Nephron progenitor cell (in vitro differentiated cells): ENCODE data around the gene NALCN.

Source experiments
- DNase-seq: peaks from one replicate; pipeline ENCODE4 v3.0.0; 2021
- H3K27ac Mint-ChIP-seq: 2 replicates; pipeline ENCODE4 v1.8.0; 2021; ENCODE audit warnings: mild to moderate bottlenecking, moderate library complexity, mixed read lengths
- H3K27me3 Mint-ChIP-seq: 2 replicates; pipeline ENCODE4 v1.8.0; 2021; ENCODE audit warnings: mild to moderate bottlenecking, low read depth, mixed read lengths; ENCODE audit not compliant: poor library complexity
- H3K36me3 Mint-ChIP-seq: 2 replicates; pipeline ENCODE4 v1.8.0; 2021; ENCODE audit warnings: low read depth, mixed read lengths
- H3K4me1 Mint-ChIP-seq: 2 replicates; pipeline ENCODE4 v1.8.0; 2021; ENCODE audit warnings: mixed read lengths
- H3K4me3 Mint-ChIP-seq: 2 replicates; pipeline ENCODE4 v1.8.0; 2021; ENCODE audit warnings: mild to moderate bottlenecking, moderate library complexity, mixed read lengths
- H3K9me3 Mint-ChIP-seq: 2 replicates; pipeline ENCODE4 v1.8.0; 2021; ENCODE audit warnings: mild to moderate bottlenecking, moderate library complexity, mixed read lengths
- TF ChIP-seq, protein P1 (sequence below): fragments of 200-600 bp; sonication (generic); IDR thresholded peaks from 2 replicates; pipeline ENCODE4 v1.5.0; 2021; ENCODE audit warnings: antibody characterized with exemption

NALCN gene

DNA sequence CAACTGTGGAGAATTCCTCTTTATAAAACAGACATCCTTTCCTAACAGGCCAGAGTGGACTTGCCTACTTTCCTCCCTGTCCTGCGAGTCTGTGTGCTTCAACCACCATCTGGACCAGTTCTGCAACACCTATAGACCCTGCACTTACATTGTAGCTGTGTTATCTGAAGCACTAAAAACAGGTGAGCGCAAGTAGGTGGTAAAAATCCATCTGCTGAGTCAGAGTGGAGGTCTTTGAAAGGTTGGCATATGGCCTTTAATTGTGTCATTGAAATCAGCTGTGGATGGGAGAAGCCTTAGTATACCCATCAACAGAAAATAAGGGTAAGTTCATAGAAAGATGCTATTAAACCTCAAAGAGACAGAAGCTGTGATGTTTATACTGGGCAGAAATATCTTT is 7.6 kb upstream of the NALCN start:
- Mint-ChIP-seq H3K4me3 (no peak overlapping the region), H3K27ac (no peak overlapping the region), H3K9me3 (peaks cover 11% of the 10 kb centered on the region), H3K4me1 (no peaks in the 10 kb centered on the region), H3K36me3 (no peaks in the 10 kb centered on the region), H3K27me3 (peaks cover 14% of the 10 kb centered on the region)
- DNase-seq, result no peak
- TF ChIP-seq, protein P1, sequence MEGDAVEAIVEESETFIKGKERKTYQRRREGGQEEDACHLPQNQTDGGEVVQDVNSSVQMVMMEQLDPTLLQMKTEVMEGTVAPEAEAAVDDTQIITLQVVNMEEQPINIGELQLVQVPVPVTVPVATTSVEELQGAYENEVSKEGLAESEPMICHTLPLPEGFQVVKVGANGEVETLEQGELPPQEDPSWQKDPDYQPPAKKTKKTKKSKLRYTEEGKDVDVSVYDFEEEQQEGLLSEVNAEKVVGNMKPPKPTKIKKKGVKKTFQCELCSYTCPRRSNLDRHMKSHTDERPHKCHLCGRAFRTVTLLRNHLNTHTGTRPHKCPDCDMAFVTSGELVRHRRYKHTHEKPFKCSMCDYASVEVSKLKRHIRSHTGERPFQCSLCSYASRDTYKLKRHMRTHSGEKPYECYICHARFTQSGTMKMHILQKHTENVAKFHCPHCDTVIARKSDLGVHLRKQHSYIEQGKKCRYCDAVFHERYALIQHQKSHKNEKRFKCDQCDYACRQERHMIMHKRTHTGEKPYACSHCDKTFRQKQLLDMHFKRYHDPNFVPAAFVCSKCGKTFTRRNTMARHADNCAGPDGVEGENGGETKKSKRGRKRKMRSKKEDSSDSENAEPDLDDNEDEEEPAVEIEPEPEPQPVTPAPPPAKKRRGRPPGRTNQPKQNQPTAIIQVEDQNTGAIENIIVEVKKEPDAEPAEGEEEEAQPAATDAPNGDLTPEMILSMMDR, result no peak

DNA sequence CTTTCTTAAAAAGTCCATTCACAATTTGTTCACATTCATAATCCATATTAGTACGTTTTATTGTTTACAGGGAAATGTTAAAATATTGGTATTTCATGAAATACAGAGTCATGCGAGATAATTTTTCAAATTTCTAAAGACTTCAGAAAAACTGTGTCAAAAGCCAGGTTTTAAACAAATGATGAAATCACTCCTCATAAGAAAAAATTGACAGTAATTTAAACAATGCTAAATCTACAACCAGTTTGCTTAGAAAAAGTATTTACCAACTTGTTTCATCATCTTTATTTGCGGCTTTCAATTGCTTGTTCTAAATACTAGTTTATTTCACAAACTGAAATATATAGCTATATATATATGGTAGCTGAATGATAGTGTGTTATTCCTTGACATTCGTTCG is 1.2 kb upstream of the NALCN start:
- Mint-ChIP-seq H3K27me3 (peaks cover 56% of the 10 kb centered on the region), H3K27ac (no peak overlapping the region), H3K4me1 (peaks cover 8% of the 10 kb centered on the region), H3K36me3 (no peaks in the 10 kb centered on the region), H3K4me3 (no peak overlapping the region), H3K9me3 (peaks cover 11% of the 10 kb centered on the region)
- no peak for DNase-seq
- TF ChIP-seq, protein P1, result no peak

DNA sequence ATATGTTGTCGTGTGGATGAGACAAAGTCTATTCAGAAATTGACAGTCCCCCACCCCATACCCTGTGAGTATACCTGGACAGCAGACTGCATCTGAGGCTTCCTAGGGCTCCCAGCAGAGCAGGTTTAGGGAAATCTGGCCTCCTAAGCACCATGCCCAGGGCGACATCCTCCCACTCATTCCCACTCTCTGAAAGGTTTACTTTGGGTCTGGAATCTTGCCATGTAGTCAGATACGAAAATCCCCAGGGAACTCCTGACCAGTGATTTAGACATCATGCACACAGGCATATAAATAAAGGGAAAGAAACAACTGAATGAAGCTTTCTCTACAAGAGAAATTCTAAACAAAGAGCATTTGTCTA is 717 bp upstream of the NALCN start:
- H3K4me3 Mint-ChIP-seq, result peak overlapping the region; percentile 89
- H3K27ac Mint-ChIP-seq, result no peak overlapping the region
- peaks cover 61% of the 10 kb centered on the region for H3K27me3 Mint-ChIP-seq
- DNase-seq, result no peak
- H3K4me1 Mint-ChIP-seq, result peaks cover 8% of the 10 kb centered on the region
- H3K36me3 Mint-ChIP-seq, result no peaks in the 10 kb centered on the region
- TF ChIP-seq, protein P1, result no peak
- peaks cover 11% of the 10 kb centered on the region for H3K9me3 Mint-ChIP-seq

DNA sequence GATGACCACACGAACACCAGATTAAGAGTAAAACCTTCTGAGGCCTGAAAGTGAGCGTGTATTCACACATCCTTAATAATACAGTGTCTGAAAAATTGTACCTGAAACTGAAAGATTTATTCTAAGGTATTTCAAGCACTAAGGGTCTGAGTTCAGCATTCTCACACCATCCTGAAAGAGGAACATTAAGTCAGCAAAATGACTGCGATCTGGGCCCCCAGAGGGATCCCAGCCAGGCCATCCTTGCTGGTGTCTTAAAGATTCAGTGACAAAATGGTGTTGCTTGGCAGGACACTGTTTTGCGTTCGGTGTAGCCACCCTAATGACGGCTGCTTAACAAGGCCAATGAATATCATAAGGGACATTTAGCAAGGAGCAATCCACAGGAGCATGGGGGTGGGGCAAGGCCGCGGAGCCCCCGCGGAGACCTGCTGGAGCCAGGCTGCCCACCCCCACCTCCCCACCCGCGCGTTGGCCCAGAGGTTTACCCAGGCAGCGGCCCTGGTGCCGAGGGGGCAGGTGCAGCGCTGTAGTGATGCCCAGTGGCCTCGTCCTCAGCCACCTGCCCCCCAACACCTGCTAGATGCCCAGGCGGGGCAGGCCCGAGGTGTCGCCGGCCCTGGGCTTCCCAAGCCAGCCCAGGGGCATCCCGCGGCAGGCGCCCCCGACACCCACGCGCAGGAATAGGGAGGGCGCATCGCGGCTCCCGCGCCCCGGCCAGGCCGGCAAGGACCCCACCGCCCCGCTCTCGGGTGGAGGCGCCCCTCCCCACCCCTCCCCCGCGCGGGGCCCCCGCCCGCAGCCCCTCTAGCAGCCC is 742 bp downstream of the NALCN start:
- Mint-ChIP-seq H3K4me3 (peak overlapping the region; percentile 72), H3K27me3 (peaks cover 64% of the 10 kb centered on the region), H3K4me1 (peaks cover 8% of the 10 kb centered on the region), H3K27ac (no peak overlapping the region), H3K36me3 (no peaks in the 10 kb centered on the region), H3K9me3 (peaks cover 3% of the 10 kb centered on the region)
- TF ChIP-seq, protein P1, result no peak
- peak; percentile 10 for DNase-seq

DNA sequence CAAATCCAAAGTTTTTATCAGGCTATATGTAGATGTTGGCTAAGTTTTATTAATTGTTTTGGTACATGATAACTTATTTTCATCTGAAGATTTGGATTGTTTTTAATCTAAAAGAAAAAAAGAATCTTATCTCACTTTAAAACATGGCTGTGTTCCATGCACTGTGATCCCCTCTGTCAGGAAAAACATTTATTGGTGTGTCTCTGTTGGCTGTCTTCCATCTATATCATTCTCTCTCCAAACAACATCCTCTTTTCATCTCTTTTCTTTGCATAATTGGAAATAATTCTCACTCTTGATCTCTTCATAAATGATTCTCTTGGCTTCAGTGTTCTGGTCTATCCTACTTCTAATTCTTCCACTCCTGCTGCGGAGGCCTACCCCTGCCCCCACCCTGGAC is 4.2 kb downstream of the NALCN start:
- H3K27me3 Mint-ChIP-seq, result peaks cover 45% of the 10 kb centered on the region
- no peaks in the 10 kb centered on the region for H3K36me3 Mint-ChIP-seq
- peaks cover 6% of the 10 kb centered on the region for H3K4me1 Mint-ChIP-seq
- DNase-seq, result no peak
- no peak overlapping the region for H3K27ac Mint-ChIP-seq
- no peak overlapping the region for H3K4me3 Mint-ChIP-seq
- TF ChIP-seq, protein P1, result no peak
- no peaks in the 10 kb centered on the region for H3K9me3 Mint-ChIP-seq

DNA sequence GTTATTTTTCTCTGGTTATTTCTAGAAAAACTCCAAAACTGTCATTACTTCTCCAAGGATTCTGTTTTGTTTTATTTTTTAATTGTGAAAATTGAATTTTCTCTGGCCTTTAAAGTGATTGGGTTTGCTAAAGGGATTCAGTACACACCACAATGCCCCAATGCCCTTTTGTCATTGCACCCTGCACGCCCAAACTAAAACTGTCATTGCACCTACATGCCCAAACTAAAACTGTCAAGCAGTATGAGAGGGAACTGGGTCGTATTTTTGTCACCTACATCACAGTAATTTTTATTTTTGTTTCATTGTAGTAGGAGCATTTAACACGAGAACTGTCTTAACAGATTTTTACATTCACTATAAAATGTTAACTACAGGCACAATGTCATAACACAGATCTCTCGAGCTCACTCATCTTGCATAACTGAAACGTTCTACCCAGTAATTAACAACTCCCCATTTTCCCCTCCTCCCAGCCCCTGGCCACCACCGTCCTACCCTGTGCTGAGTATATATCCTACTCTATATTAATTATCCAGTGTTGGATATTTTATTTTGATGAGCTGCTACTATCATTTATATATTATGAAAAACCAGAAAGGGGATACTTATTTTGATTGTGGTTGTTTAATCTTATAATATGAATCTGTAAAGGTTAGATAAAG is 7.2 kb downstream of the NALCN start:
- H3K27ac Mint-ChIP-seq, result no peak overlapping the region
- no peaks in the 10 kb centered on the region for H3K36me3 Mint-ChIP-seq
- H3K4me1 Mint-ChIP-seq, result no peaks in the 10 kb centered on the region
- H3K4me3 Mint-ChIP-seq, result no peak overlapping the region
- DNase-seq, result no peak
- H3K27me3 Mint-ChIP-seq, result peaks cover 23% of the 10 kb centered on the region
- H3K9me3 Mint-ChIP-seq, result no peaks in the 10 kb centered on the region
- TF ChIP-seq, protein P1, result no peak
